HG02884 (cell line): ENCODE results near the gene SPHK1.
"Not testable (repeated sequence)": the region's sequence is repeated elsewhere in the genome, so short reads cannot be mapped to it uniquely, and the experiment has no call there.

ENCODE experiments used
- ATAC-seq: cut with Tn5 transposase; IDR thresholded peaks from one replicate; pipeline ENCODE4 v1.9.1; 2021; ENCODE audit warnings: mild to moderate bottlenecking, moderate library complexity; ENCODE audit not compliant: unreplicated experiment

The SPHK1 gene

GRCh38 chr17:76384222-76384986 is at the start of gene SPHK1:
Gene SPHK1 (plus strand): TSS chr17:76384609. CDS start chr17:76385645, 1,036 bp downstream.
- ATAC-seq = peak; percentile 53

GRCh38 chr17:76335716-76336381 is 48.6 kb upstream of the SPHK1 start:
- no peak for ATAC-seq

- no peak for ATAC-seq
Measured at GRCh38 chr17:76336756-76337412, 47.5 kb upstream of the SPHK1 start.

- no peak for ATAC-seq
Measured at GRCh38 chr17:76337413-76337777, 47.0 kb upstream of the SPHK1 start.

GRCh38 chr17:76341301-76341700 is 43.1 kb upstream of the SPHK1 start:
- no peak for ATAC-seq

GRCh38 chr17:76343106-76343505 is 41.3 kb upstream of the SPHK1 start:
- no peak for ATAC-seq

- no peak for ATAC-seq
Measured at GRCh38 chr17:76345377-76345974, 38.9 kb upstream of the SPHK1 start.

- not testable (repeated sequence) for ATAC-seq
Measured at GRCh38 chr17:76346936-76347335, 37.5 kb upstream of the SPHK1 start.

- ATAC-seq = no peak
Measured at GRCh38 chr17:76350463-76350862, 33.9 kb upstream of the SPHK1 start.

GRCh38 chr17:76351526-76352071 is 32.8 kb upstream of the SPHK1 start:
- no peak for ATAC-seq

- peak; percentile 13 for ATAC-seq
Measured at GRCh38 chr17:76353004-76353598, 31.3 kb upstream of the SPHK1 start.

- peak; percentile 82 for ATAC-seq
Measured at GRCh38 chr17:76353599-76354316, 30.7 kb upstream of the SPHK1 start, which contains the start of gene PRPSAP1. Gene PRPSAP1 (minus strand): TSS chr17:76353916. CDS start chr17:76353703, 213 bp downstream.

- ATAC-seq = no peak
Measured at GRCh38 chr17:76354317-76354729, 30.1 kb upstream of the SPHK1 start.

- no peak for ATAC-seq
Measured at GRCh38 chr17:76354747-76355310, 29.6 kb upstream of the SPHK1 start.

GRCh38 chr17:76356803-76357456 is 27.5 kb upstream of the SPHK1 start:
- ATAC-seq = no peak

GRCh38 chr17:76357597-76358158 is 26.7 kb upstream of the SPHK1 start:
- no peak for ATAC-seq

- ATAC-seq = no peak
Measured at GRCh38 chr17:76359375-76359774, 25.0 kb upstream of the SPHK1 start.

GRCh38 chr17:76359776-76360175 is 24.6 kb upstream of the SPHK1 start:
- ATAC-seq = not testable (repeated sequence)

- no peak for ATAC-seq
Measured at GRCh38 chr17:76360461-76360860, 23.9 kb upstream of the SPHK1 start.
